Measurements from ENCODE around the gene OSGEP.
A peak's percentile ranks its signal among the peaks of the same experiment; 100 is the strongest.

Gene OSGEP

DNA sequence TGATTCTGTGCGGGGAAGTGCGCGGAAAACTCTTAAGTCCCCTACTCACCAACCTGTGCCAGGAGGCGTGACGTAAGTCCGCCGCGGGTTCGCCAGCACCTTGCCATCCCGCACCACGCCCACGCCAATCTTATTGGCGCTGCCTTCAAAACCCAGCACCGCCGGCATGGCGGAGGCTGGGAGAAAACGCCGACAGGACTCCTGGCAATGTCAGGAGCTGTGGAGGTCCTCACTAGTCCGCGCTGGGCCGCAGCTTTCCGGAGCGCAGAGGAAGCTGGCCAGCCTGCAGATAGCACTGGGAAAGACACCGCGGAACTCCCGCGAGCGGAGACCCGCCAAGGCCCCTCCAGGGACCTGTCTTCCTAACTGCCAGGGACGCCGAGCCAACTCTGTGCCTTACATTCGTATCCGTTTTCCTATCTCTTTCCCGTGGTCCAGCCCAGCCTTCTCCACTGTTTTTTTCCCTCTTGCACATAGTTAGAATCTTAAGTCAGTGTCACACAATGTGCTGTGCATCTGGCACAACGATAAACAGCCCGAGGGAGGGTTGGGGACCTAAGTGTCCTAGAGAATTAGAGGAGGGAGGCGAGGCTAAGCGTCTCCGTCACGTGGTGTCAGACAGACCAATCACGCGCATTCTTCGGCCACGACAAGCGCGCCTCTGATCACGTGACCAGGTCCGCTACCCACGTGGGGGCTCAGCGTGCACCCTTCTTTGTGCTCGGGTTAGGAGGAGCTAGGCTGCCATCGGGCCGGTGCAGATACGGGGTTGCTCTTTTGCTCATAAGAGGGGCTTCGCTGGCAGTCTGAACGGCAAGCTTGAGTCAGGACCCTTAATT lies at the start of gene OSGEP, which contains the start of gene APEX1:
TSS of gene OSGEP (minus strand) at position 297 of the 839 bp plus-strand sequence. CDS start at position 168, 129 bp downstream.
TSS of gene APEX1 (plus strand) at position 711 of the 839 bp plus-strand sequence. CDS start 420 bp downstream, outside the sequence.
- in situ Hi-C loops (cut with HindIII; ENCODE audit: low pct_ligation_motif_present, low sequenced_read_pairs) = no loop called here
- Histone ChIP-seq H3K4me3 (ENCODE audit: low read depth, low read length) (peak within 1 kb of the TSS; percentile 93), H3K27ac (peak within 1 kb of the TSS; percentile 99), H3K27me3 (replicated peaks) (no peaks in the 10 kb centered on the region), H3K36me3 (replicated peaks) (peaks cover 39% of the 10 kb centered on the region)
- DNase-seq = peak; percentile 99
- TF ChIP-seq, protein P1, sequence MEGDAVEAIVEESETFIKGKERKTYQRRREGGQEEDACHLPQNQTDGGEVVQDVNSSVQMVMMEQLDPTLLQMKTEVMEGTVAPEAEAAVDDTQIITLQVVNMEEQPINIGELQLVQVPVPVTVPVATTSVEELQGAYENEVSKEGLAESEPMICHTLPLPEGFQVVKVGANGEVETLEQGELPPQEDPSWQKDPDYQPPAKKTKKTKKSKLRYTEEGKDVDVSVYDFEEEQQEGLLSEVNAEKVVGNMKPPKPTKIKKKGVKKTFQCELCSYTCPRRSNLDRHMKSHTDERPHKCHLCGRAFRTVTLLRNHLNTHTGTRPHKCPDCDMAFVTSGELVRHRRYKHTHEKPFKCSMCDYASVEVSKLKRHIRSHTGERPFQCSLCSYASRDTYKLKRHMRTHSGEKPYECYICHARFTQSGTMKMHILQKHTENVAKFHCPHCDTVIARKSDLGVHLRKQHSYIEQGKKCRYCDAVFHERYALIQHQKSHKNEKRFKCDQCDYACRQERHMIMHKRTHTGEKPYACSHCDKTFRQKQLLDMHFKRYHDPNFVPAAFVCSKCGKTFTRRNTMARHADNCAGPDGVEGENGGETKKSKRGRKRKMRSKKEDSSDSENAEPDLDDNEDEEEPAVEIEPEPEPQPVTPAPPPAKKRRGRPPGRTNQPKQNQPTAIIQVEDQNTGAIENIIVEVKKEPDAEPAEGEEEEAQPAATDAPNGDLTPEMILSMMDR (IDR thresholded peaks at IDR 0.05; ENCODE audit: low read depth, low read length, missing control alignments) = no peak

DNA sequence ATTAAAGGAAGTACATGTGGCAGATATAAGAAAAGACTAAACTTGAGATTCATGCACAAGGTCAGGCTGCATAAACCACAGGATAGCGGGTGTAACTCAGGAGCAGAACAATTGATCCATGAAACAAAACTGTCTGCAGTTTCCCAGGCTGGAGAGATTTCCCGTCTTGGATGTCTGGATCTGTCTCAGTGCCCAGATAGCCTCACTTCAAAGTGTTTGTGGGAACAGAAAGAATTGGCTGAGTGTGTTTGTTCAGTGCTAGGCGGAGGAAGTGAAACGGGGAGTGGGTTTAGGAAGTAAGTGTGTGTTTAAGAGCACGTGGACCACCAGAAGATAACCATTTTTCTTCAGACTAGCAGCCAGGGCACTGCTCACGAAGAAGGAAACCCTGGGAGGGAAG lies 49.3 kb upstream of the OSGEP start:
- in situ Hi-C loops (cut with HindIII; ENCODE audit: low pct_ligation_motif_present, low sequenced_read_pairs) = no loop called here
- Histone ChIP-seq H3K27me3 (replicated peaks) (no peaks in the 10 kb centered on the region), H3K4me3 (ENCODE audit: low read depth, low read length) (no peak overlapping the region), H3K36me3 (replicated peaks) (no peaks in the 10 kb centered on the region), H3K27ac (no peak overlapping the region)
- TF ChIP-seq, protein P1 (IDR thresholded peaks at IDR 0.05; ENCODE audit: low read depth, low read length, missing control alignments) = no peak
- no peak for DNase-seq

DNA sequence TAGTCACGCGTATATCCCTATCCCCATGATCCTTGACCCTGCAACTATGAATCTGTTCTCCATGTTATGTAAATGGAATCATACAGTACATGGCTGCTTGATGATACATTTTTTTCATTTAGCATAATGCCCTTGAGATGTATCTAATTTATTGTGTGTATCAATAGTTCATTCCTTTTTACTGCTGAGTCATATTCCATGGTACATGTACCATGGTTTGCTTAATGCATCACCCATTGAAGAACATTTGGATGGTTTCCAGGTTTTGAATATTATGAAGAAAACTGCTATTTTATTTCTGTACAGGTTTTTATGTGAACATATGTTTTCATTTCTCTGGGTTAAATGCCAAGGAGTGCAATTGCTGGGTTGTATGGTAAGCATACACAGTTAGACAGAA lies 46.7 kb upstream of the OSGEP start:
- peak; percentile 38 for DNase-seq
- H3K4me3 ChIP-seq (ENCODE audit: low read depth, low read length) = no peak overlapping the region
- no peaks in the 10 kb centered on the region for H3K27me3 ChIP-seq (replicated peaks)
- TF ChIP-seq, protein P1 (IDR thresholded peaks at IDR 0.05; ENCODE audit: low read depth, low read length, missing control alignments) = no peak
- in situ Hi-C loops (cut with HindIII; ENCODE audit: low pct_ligation_motif_present, low sequenced_read_pairs) = no loop called here
- no peaks in the 10 kb centered on the region for H3K36me3 ChIP-seq (replicated peaks)
- H3K27ac ChIP-seq = peak overlapping the region; percentile 20

DNA sequence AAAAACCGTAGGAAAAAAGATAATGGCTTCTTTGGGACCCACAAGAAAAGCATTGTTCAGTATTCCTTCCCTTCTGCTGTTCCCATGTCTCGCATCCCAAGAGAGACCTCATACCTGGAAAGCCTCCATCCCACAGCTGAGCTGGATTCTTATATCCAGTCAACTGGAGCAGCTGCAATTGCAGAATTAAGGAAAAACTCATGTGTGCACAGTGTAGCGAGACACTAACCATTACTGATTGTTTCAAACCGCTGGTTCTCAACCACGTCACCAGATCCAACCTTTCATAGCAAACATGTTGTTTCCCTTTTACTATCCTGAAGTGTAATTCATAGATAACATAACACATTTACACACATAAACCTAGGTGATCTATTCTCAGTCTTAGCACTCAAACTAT lies 45.3 kb upstream of the OSGEP start:
- Histone ChIP-seq H3K27me3 (replicated peaks) (no peaks in the 10 kb centered on the region), H3K27ac (no peak overlapping the region), H3K4me3 (ENCODE audit: low read depth, low read length) (no peak overlapping the region), H3K36me3 (replicated peaks) (no peaks in the 10 kb centered on the region)
- TF ChIP-seq, protein P1 (IDR thresholded peaks at IDR 0.05; ENCODE audit: low read depth, low read length, missing control alignments) = no peak
- DNase-seq = no peak
- in situ Hi-C loops (cut with HindIII; ENCODE audit: low pct_ligation_motif_present, low sequenced_read_pairs) = no loop called here

DNA sequence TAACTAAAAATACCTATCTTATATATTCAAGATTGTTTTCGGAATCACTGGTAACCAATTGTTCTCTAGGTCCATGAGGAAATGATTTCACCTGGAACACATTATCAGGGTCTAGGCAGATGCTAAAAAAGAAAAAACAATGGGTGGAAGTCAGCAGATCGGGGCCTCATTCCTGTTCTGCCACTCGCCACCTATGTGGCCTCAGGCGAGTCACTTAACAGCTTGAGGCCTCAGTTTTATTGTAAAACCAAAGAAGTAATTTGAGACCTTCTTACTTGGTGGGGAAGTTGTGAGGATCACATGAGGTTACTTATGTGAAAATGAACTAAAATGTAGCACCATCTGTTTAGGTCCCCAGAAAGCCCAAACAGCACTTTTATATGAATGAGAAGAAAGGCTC lies 44.5 kb upstream of the OSGEP start:
- TF ChIP-seq, protein P1 (IDR thresholded peaks at IDR 0.05; ENCODE audit: low read depth, low read length, missing control alignments) = no peak
- in situ Hi-C loops (cut with HindIII; ENCODE audit: low pct_ligation_motif_present, low sequenced_read_pairs) = no loop called here
- H3K36me3 ChIP-seq (replicated peaks) = no peaks in the 10 kb centered on the region
- H3K4me3 ChIP-seq (ENCODE audit: low read depth, low read length) = no peak overlapping the region
- no peak for DNase-seq
- no peak overlapping the region for H3K27ac ChIP-seq
- no peaks in the 10 kb centered on the region for H3K27me3 ChIP-seq (replicated peaks)

All from brain microvascular endothelial cell (primary cell).